BE2C (cell line): Measurements from ENCODE around the gene ARHGEF17.

Experiments used
- DNase-seq: peaks from one replicate; pipeline ENCODE4 v3.0.0-alpha.2; 2020
- H3K27me3 ChIP-seq: fragments of 250-450 bp; sonication (Bioruptor Pico); 2 replicates; pipeline ENCODE4 v1.5.1; 2020; ENCODE audit warnings: mild to moderate bottlenecking
- H3K36me3 ChIP-seq: fragments of 250-450 bp; sonication (Bioruptor Pico); 2 replicates; pipeline ENCODE4 v1.5.1; 2020; ENCODE audit warnings: mild to moderate bottlenecking
- H3K4me1 ChIP-seq: fragments of 250-450 bp; sonication (Bioruptor Pico); 2 replicates; pipeline ENCODE4 v1.5.1; 2020
- H3K4me3 ChIP-seq: 2 replicates; pipeline ENCODE4 v1.5.1; 2011; ENCODE audit warnings: low read depth, low read length
- H3K9me3 ChIP-seq: fragments of 250-450 bp; sonication (Bioruptor Pico); 2 replicates; pipeline ENCODE4 v1.5.1; 2020
- TF ChIP-seq, protein P1 (sequence below): IDR thresholded peaks from 2 replicates; pipeline ENCODE4 v1.5.1; 2012; ENCODE audit warnings: mild to moderate bottlenecking, low read depth, low read length

The ARHGEF17 gene

DNA sequence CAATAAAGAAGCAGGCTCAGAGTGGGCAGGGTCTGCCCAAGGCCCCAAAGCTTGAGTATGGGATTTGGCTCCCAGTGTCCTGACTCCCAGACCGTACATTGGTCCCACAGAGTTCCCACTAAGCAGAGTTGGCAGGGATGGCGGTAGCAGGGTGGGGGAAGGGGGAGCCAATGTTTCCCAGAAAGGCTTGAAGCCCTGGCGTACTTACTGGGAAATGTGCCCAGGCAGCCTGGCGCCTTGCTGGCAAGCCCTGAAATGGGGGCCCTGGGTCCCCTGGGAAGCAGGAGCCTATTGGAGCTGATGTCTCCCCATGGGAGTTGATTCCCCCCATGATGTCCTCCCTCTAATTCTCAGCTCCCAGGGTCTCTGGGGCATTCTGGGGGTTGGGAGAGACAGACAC lies 9.3 kb downstream of the ARHGEF17 start:
- TF ChIP-seq, protein P1, sequence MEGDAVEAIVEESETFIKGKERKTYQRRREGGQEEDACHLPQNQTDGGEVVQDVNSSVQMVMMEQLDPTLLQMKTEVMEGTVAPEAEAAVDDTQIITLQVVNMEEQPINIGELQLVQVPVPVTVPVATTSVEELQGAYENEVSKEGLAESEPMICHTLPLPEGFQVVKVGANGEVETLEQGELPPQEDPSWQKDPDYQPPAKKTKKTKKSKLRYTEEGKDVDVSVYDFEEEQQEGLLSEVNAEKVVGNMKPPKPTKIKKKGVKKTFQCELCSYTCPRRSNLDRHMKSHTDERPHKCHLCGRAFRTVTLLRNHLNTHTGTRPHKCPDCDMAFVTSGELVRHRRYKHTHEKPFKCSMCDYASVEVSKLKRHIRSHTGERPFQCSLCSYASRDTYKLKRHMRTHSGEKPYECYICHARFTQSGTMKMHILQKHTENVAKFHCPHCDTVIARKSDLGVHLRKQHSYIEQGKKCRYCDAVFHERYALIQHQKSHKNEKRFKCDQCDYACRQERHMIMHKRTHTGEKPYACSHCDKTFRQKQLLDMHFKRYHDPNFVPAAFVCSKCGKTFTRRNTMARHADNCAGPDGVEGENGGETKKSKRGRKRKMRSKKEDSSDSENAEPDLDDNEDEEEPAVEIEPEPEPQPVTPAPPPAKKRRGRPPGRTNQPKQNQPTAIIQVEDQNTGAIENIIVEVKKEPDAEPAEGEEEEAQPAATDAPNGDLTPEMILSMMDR = no peak
- Histone ChIP-seq H3K4me3 (no peak overlapping the region), H3K4me1 (peaks cover 15% of the 10 kb centered on the region), H3K27me3 (no peaks in the 10 kb centered on the region), H3K9me3 (no peaks in the 10 kb centered on the region), H3K36me3 (no peaks in the 10 kb centered on the region; the same call in 1 of the 2 replicates)
- DNase-seq = no peak

DNA sequence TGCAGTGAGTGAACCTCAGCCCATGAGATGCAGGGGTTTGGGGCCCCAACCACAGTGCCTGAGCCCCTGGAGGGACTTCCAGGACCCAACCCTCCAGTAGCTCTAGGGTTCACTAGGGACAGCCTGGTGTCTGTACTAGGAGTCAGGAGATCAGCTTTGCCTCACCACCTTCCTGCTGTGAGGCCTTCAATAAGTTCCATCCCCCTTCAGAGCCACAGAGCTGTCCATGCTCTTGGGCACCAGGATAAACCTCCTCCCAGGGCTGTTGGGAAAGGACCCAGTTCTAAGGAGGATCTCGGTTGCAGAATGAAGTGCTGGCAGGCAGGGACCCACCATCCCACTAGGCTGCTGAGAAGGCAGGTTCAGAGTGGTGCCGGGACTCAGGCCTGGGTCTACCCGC lies 9.7 kb downstream of the ARHGEF17 start:
- Histone ChIP-seq H3K27me3 (no peaks in the 10 kb centered on the region), H3K36me3 (no peaks in the 10 kb centered on the region; the same call in 1 of the 2 replicates), H3K4me3 (no peak overlapping the region), H3K9me3 (no peaks in the 10 kb centered on the region), H3K4me1 (peaks cover 19% of the 10 kb centered on the region)
- DNase-seq = no peak
- TF ChIP-seq, protein P1 = no peak

DNA sequence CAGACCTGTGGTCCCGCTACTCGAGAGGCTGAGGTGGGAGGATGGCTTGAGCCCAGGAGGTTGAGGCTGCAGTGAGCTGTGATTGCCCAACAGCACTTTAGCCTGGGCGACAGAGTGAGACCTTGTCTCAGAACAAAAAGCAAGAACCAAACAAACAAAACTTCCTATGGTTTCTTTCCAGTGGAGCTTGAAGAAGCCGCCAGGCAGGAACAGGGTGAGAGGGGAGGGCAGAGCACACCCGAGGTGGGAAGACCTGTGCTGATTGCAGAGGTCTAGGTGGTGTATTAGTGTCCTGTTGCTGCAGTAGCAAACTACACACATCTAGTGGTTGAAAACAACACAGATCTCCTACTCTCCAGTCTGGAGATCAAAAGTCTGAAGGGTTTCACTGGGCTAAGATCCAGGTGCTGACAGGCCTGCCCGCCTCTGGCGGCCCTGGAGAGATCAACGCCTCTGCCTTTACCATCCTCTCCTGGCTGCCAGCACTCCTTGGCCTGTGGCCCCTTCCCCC lies 10.5 kb downstream of the ARHGEF17 start:
- no peak for DNase-seq
- H3K27me3 ChIP-seq = no peaks in the 10 kb centered on the region
- peaks cover 26% of the 10 kb centered on the region for H3K4me1 ChIP-seq
- H3K9me3 ChIP-seq = no peaks in the 10 kb centered on the region
- no peak overlapping the region for H3K4me3 ChIP-seq
- TF ChIP-seq, protein P1 = no peak
- no peaks in the 10 kb centered on the region; the same call in 1 of the 2 replicates for H3K36me3 ChIP-seq

DNA sequence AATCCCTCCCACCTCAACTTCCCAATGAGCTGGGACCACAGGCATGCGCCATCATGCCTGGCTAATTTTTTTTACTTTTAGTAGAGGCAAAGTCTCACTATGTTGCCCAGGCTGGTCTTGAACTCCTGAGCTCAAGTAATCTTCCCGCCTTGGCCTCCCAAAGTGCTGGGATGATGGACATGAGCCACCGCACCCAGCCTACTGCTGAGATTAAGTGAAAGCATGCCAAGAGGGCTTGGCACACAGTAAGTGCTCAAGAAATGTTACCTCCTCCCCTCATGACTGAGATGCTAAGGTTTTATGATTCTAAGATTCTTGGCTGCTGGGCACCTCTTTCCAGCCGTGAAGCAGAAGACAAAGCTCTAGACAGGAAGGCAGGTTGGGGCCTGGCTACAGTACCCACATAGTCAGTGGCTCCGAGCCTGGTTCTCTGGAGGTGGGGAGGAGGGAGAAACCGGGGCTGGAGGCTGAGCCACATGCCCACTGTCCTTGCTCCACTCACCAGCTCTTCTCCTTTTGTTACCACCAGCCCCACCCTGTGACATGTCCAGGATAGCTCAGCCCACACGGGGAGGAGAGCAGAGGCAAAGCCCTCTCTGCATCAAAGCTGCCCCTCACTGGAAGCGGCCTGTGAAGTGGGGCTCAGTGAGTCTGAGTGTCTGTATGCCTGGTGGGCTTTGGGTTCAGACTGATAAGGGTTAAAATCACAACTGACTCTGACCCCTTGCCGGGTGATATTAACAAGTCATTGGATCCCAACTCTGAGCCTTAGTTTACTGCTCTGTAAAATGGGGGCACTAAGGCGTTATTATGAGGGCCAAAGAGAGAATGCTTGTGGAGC lies 12.9 kb downstream of the ARHGEF17 start:
- TF ChIP-seq, protein P1 = no peak
- Histone ChIP-seq H3K4me1 (peaks cover 51% of the 10 kb centered on the region), H3K27me3 (no peaks in the 10 kb centered on the region), H3K4me3 (no peak overlapping the region), H3K9me3 (no peaks in the 10 kb centered on the region), H3K36me3 (no peaks in the 10 kb centered on the region; the same call in 1 of the 2 replicates)
- no peak for DNase-seq

DNA sequence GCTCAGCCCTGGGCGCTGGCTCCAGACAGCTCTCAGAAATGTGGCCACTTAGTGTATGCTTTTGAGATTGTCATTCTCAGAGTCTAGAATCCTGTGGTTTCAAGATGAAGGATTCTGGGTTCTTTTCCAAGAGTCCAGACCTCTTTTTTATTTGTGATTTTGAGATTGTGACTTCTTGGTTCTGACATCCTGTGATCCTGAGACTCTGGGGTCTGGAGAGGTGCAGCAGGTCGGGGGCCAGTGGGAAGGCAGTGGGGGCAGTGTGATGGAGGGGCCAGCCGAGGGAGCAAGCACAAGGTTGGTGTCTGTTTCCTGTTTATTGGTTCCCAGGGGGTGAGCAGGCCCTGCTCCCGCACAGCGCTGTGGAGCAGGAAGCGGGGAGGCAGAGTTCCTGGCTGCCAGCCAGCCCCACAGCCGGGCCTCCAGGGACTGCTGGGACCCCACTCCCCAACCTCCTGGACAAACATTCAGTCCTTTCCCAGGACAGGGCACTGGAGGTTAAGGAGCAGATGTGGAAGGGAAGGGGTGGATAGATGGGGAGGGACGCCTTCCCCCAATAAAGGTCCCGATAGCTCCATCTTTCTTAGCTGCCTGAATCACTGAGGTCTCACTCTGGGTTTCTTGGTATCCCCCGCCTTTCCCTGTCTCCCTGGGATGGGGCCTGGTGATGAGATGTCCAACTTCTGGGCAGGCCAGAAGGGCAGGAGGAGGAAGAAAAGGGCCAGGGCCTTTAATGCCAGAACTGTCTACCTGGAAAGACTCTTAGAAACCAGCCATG lies 13.7 kb downstream of the ARHGEF17 start:
- H3K9me3 ChIP-seq = no peaks in the 10 kb centered on the region
- no peaks in the 10 kb centered on the region; the same call in none of the 2 replicates for H3K36me3 ChIP-seq
- H3K4me1 ChIP-seq = peaks cover 53% of the 10 kb centered on the region
- no peaks in the 10 kb centered on the region for H3K27me3 ChIP-seq
- DNase-seq = peak; percentile 86
- TF ChIP-seq, protein P1 = no peak
- H3K4me3 ChIP-seq = no peak overlapping the region; the same call in 1 of the 2 replicates
